Neural cell (in vitro differentiated cells): Measurements from ENCODE around the gene HOXC10. TPM values are rescaled to one million over a fixed set of nuclear protein-coding genes. Genes with fewer than 3 reads are reported as not detected.

Experiments
- H2AFZ ChIP-seq: fragments of 200-600, 300-800 bp; sonication (generic), shearing (Covaris generic); 2 replicates; pipeline ENCODE4 v1.6.0; 2014; ENCODE audit warnings: low read depth, mild to moderate bottlenecking, antibody characterized with exemption, low read length, moderate library complexity
- H3F3A ChIP-seq: fragments of 200-600 bp; shearing (Covaris generic); 2 replicates; pipeline ENCODE4 v1.6.1; 2016; ENCODE audit warnings: mild to moderate bottlenecking, moderate library complexity, mixed read lengths, antibody characterized with exemption, low read length; ENCODE audit not compliant: insufficient read depth, poor library complexity, severe bottlenecking
- H3K27ac ChIP-seq: fragments of 200-600, 300-800 bp; sonication (generic), shearing (Covaris generic); 2 replicates; pipeline ENCODE4 v1.5.1; 2014; ENCODE audit warnings: mild to moderate bottlenecking, low read length, moderate library complexity
- H3K27me3 ChIP-seq: fragments of 300-800, 200-600 bp; sonication (generic), shearing (Covaris generic); 2 replicates; pipeline ENCODE4 v1.6.0; 2014; ENCODE audit warnings: mild to moderate bottlenecking, low read depth, low read length, moderate library complexity; ENCODE audit not compliant: insufficient read depth
- H3K36me3 ChIP-seq: fragments of 300-800, 200-600 bp; sonication (generic), shearing (Covaris generic); 2 replicates; pipeline ENCODE4 v1.5.1; 2014; ENCODE audit warnings: mild to moderate bottlenecking, antibody characterized with exemption, low read length, moderate library complexity; ENCODE audit not compliant: insufficient read depth
- H3K4me2 ChIP-seq: fragments of 300-800, 200-600 bp; sonication (generic), shearing (Covaris generic); 2 replicates; pipeline ENCODE4 v1.6.0; 2014; ENCODE audit warnings: mild to moderate bottlenecking, low read length
- H3K4me3 ChIP-seq: fragments of 300-800, 200-600 bp; sonication (generic), shearing (Covaris generic); 2 replicates; pipeline ENCODE4 v1.5.1; 2014; ENCODE audit warnings: mild to moderate bottlenecking, low read length, moderate library complexity
- H3K79me2 ChIP-seq: fragments of 200-600 bp; shearing (Covaris generic); replicated peaks from 2 replicates; pipeline ENCODE4 v1.6.0; 2014; ENCODE audit warnings: mild to moderate bottlenecking, low read length, moderate library complexity; ENCODE audit not compliant: insufficient read depth
- H3K9ac ChIP-seq: fragments of 300-800, 200-600 bp; sonication (generic), shearing (Covaris generic); 2 replicates; pipeline ENCODE4 v1.6.1; 2016; ENCODE audit warnings: mild to moderate bottlenecking, low read length, mixed read lengths
- H3K9me2 ChIP-seq: fragments of 200-600 bp; shearing (Covaris generic); 2 replicates; pipeline ENCODE4 v1.6.1; 2016; ENCODE audit warnings: mild to moderate bottlenecking, low read length, mixed read lengths; ENCODE audit not compliant: insufficient read depth
- H3K9me3 ChIP-seq: fragments of 200-600, 300-800 bp; sonication (generic), shearing (Covaris generic); 2 replicates; pipeline ENCODE4 v1.6.1; 2016; ENCODE audit warnings: mild to moderate bottlenecking, mixed run types, low read length, moderate library complexity, mixed read lengths
- H4K20me1 ChIP-seq: fragments of 200-600 bp; shearing (Covaris generic); 2 replicates; pipeline ENCODE4 v1.6.1; 2016; ENCODE audit warnings: mild to moderate bottlenecking, mixed run types; ENCODE audit not compliant: insufficient read depth
- CTCF ChIP-seq: fragments of 450-650 bp; IDR thresholded peaks from 2 replicates; pipeline ENCODE4 v1.5.1; 2014; ENCODE audit warnings: antibody characterized with exemption, mild to moderate bottlenecking, moderate library complexity; ENCODE audit not compliant: poor library complexity, severe bottlenecking
- EP300 ChIP-seq: fragments of 450-650 bp; conservative IDR thresholded peaks from 2 replicates; pipeline ENCODE4 v1.6.1; 2014; ENCODE audit warnings: antibody characterized with exemption, mild to moderate bottlenecking, moderate library complexity; ENCODE audit not compliant: poor library complexity, severe bottlenecking
- EZH2 ChIP-seq: fragments of 200-600, 300-800 bp; shearing (Covaris generic), sonication (generic); IDR thresholded peaks from 2 replicates; pipeline ENCODE4 v1.6.1; 2014; ENCODE audit warnings: antibody characterized with exemption, low read length, borderline replicate concordance, mild to moderate bottlenecking; ENCODE audit not compliant: insufficient read depth, poor library complexity, severe bottlenecking
- MXI1 ChIP-seq: fragments of 450-650 bp; conservative IDR thresholded peaks from 2 replicates; pipeline ENCODE4 v1.6.1; 2014; ENCODE audit warnings: antibody characterized with exemption, mild to moderate bottlenecking; ENCODE audit not compliant: poor library complexity, severe bottlenecking
- POLR2AphosphoS5 ChIP-seq: IDR thresholded peaks from 2 replicates; pipeline ENCODE4 v1.6.1; 2012
- RAD21 ChIP-seq: fragments of 450-650 bp; conservative IDR thresholded peaks from 2 replicates; pipeline ENCODE4 v1.6.1; 2014; ENCODE audit warnings: antibody characterized with exemption, mild to moderate bottlenecking, moderate library complexity
- REST ChIP-seq: IDR thresholded peaks from 2 replicates; pipeline ENCODE4 v1.6.1; 2012; ENCODE audit warnings: borderline replicate concordance
- SMC3 ChIP-seq: fragments of 450-650 bp; conservative IDR thresholded peaks from 2 replicates; pipeline ENCODE4 v1.6.1; 2014; ENCODE audit warnings: antibody characterized with exemption, mild to moderate bottlenecking, moderate library complexity; ENCODE audit not compliant: poor library complexity
- TAF1 ChIP-seq: IDR thresholded peaks from 2 replicates; pipeline ENCODE4 v1.6.1; 2012; ENCODE audit warnings: low read depth
- polyA plus RNA-seq: library from polyadenylated mRNA; depleted of rRNA; stranded (reverse); fragments of >200 nt; gene quantifications from 2 replicates; pipeline ENCODE4 v1.2.3, GENCODE V29; 2014

HOXC10 gene
- polyA plus RNA-seq, 1 donor from 2014 or later, result not detected

GRCh38 chr12:53937099-53937498 lies 47.8 kb upstream of the HOXC10 start:
- H4K20me1 ChIP-seq, result no peaks in the 10 kb centered on the region

GRCh38 chr12:53937596-53938325 lies 47.2 kb upstream of the HOXC10 start:
- no peak for TF ChIP-seq SMC3
- TF ChIP-seq POLR2AphosphoS5, result no peak
- no peak for TF ChIP-seq TAF1
- no peak for TF ChIP-seq REST
- no peak for TF ChIP-seq MXI1
- no peak for TF ChIP-seq EP300
- TF ChIP-seq EZH2, result no peak
- TF ChIP-seq CTCF, result no peak
- TF ChIP-seq RAD21, result no peak
- Histone ChIP-seq H3K27me3 (peaks cover 100% of the 10 kb centered on the region), H3K9me3 (no peaks in the 10 kb centered on the region), H3K4me3 (peak overlapping the region; percentile 49), H3K27ac (no peak overlapping the region), H4K20me1 (no peaks in the 10 kb centered on the region), H3K36me3 (no peaks in the 10 kb centered on the region), H3K9me2 (no peaks in the 10 kb centered on the region), H3K9ac (no peak overlapping the region), H3K4me2 (no peak overlapping the region), H3K79me2 (no peaks in the 10 kb centered on the region), H3F3A (no peaks in the 10 kb centered on the region), H2AFZ (no peak overlapping the region)

More at GRCh38 chr12:53937099-53937498, 47.8 kb upstream of the HOXC10 start:
- Histone ChIP-seq H2AFZ (no peak overlapping the region), H3F3A (no peaks in the 10 kb centered on the region), H3K9me3 (no peaks in the 10 kb centered on the region), H3K4me2 (no peak overlapping the region), H3K4me3 (no peak overlapping the region), H3K27ac (no peak overlapping the region), H3K79me2 (no peaks in the 10 kb centered on the region), H3K9ac (no peak overlapping the region), H3K36me3 (no peaks in the 10 kb centered on the region), H3K27me3 (peaks cover 100% of the 10 kb centered on the region), H3K9me2 (no peaks in the 10 kb centered on the region)
- TF ChIP-seq TAF1, result no peak
- TF ChIP-seq RAD21, result no peak
- TF ChIP-seq SMC3, result no peak
- no peak for TF ChIP-seq EP300
- no peak for TF ChIP-seq REST
- no peak for TF ChIP-seq POLR2AphosphoS5
- no peak for TF ChIP-seq MXI1
